Activated T-helper 17 cell treated with anti-CD3 and anti-CD28 coated beads, Interleukin-2, amount 50 U/mL, for 72 hours (primary cell): ENCODE data around the gene SWAP70. TPM values are rescaled to one million over a fixed set of nuclear protein-coding genes. Genes with fewer than 3 reads are reported as not detected.

Source experiments
- ATAC-seq: fragments of 150-1000 bp; cut with Tn5 transposase; replicated peaks from 2 replicates; pipeline ENCODE4 v1.10.0; 2021; ENCODE audit warnings: mild to moderate bottlenecking, moderate library complexity
- H3K27ac Mint-ChIP-seq: one replicate; pipeline ENCODE4 v1.8.0; 2022; ENCODE audit warnings: mixed read lengths
- H3K27me3 Mint-ChIP-seq: one replicate; pipeline ENCODE4 v1.8.0; 2022; ENCODE audit warnings: mixed read lengths
- H3K36me3 Mint-ChIP-seq: one replicate; pipeline ENCODE4 v1.8.0; 2022; ENCODE audit warnings: low read depth, mild to moderate bottlenecking, mixed read lengths
- H3K4me1 Mint-ChIP-seq: one replicate; pipeline ENCODE4 v1.8.0; 2022; ENCODE audit warnings: mixed read lengths
- H3K4me3 Mint-ChIP-seq: one replicate; pipeline ENCODE4 v1.8.0; 2022; ENCODE audit warnings: mild to moderate bottlenecking, mixed read lengths
- H3K9me3 Mint-ChIP-seq: one replicate; pipeline ENCODE4 v1.8.0; 2022; ENCODE audit warnings: mixed read lengths
- total RNA-seq, 2 donors: library from RNA; stranded (reverse); gene quantifications; one replicate each; pipeline ENCODE4 v1.2.3, GENCODE V29; 2022

Gene SWAP70
- total RNA-seq, 2 donors from 2014 or later, result 5.4 to 8.2 TPM

GRCh38 chr11:9665749-9666148 lies 1.9 kb downstream of the SWAP70 start:
- Mint-ChIP-seq H3K4me3 (peak overlapping the region; percentile 90), H3K27me3 (peaks cover 15% of the 10 kb centered on the region), H3K4me1 (no peaks in the 10 kb centered on the region), H3K36me3 (no peaks in the 10 kb centered on the region), H3K27ac (no peak overlapping the region), H3K9me3 (peaks cover 5% of the 10 kb centered on the region)
- no peak for ATAC-seq

GRCh38 chr11:9669954-9670353 lies 6.1 kb downstream of the SWAP70 start:
- H3K27ac Mint-ChIP-seq, result no peak overlapping the region
- peaks cover 5% of the 10 kb centered on the region for H3K9me3 Mint-ChIP-seq
- peaks cover 5% of the 10 kb centered on the region for H3K27me3 Mint-ChIP-seq
- ATAC-seq, result no peak
- no peaks in the 10 kb centered on the region for H3K4me1 Mint-ChIP-seq
- H3K4me3 Mint-ChIP-seq, result no peak overlapping the region
- H3K36me3 Mint-ChIP-seq, result no peaks in the 10 kb centered on the region

GRCh38 chr11:9672288-9672916 lies 8.5 kb downstream of the SWAP70 start:
- Mint-ChIP-seq H3K27ac (no peak overlapping the region), H3K36me3 (no peaks in the 10 kb centered on the region), H3K4me1 (no peaks in the 10 kb centered on the region), H3K27me3 (no peaks in the 10 kb centered on the region), H3K9me3 (no peaks in the 10 kb centered on the region), H3K4me3 (no peak overlapping the region)
- peak; percentile 35 for ATAC-seq

- H3K36me3 Mint-ChIP-seq, result no peaks in the 10 kb centered on the region
- no peaks in the 10 kb centered on the region for H3K4me1 Mint-ChIP-seq
- ATAC-seq, result no peak
- no peaks in the 10 kb centered on the region for H3K9me3 Mint-ChIP-seq
- no peak overlapping the region for H3K27ac Mint-ChIP-seq
- no peaks in the 10 kb centered on the region for H3K27me3 Mint-ChIP-seq
- no peak overlapping the region for H3K4me3 Mint-ChIP-seq
Measured at GRCh38 chr11:9672918-9673317, 9.0 kb downstream of the SWAP70 start.

- ATAC-seq, result no peak
- H3K36me3 Mint-ChIP-seq, result no peaks in the 10 kb centered on the region
- H3K27me3 Mint-ChIP-seq, result no peaks in the 10 kb centered on the region
- no peaks in the 10 kb centered on the region for H3K9me3 Mint-ChIP-seq
- H3K4me3 Mint-ChIP-seq, result no peak overlapping the region
- H3K27ac Mint-ChIP-seq, result no peak overlapping the region
- H3K4me1 Mint-ChIP-seq, result no peaks in the 10 kb centered on the region
Measured at GRCh38 chr11:9675691-9676090, 11.8 kb downstream of the SWAP70 start.

- H3K4me3 Mint-ChIP-seq, result no peak overlapping the region
- H3K27ac Mint-ChIP-seq, result no peak overlapping the region
Measured at GRCh38 chr11:9677951-9678350, 14.1 kb downstream of the SWAP70 start.

GRCh38 chr11:9678576-9678975 lies 14.7 kb downstream of the SWAP70 start:
- H3K36me3 Mint-ChIP-seq, result no peaks in the 10 kb centered on the region
- no peak for ATAC-seq
- H3K27me3 Mint-ChIP-seq, result no peaks in the 10 kb centered on the region
- no peak overlapping the region for H3K4me3 Mint-ChIP-seq
- H3K27ac Mint-ChIP-seq, result no peak overlapping the region
- H3K4me1 Mint-ChIP-seq, result no peaks in the 10 kb centered on the region
- no peaks in the 10 kb centered on the region for H3K9me3 Mint-ChIP-seq

More at GRCh38 chr11:9677951-9678350, 14.1 kb downstream of the SWAP70 start:
- no peaks in the 10 kb centered on the region for H3K9me3 Mint-ChIP-seq
- no peaks in the 10 kb centered on the region for H3K27me3 Mint-ChIP-seq
- no peaks in the 10 kb centered on the region for H3K4me1 Mint-ChIP-seq
- no peaks in the 10 kb centered on the region for H3K36me3 Mint-ChIP-seq
- no peak for ATAC-seq

GRCh38 chr11:9680028-9680427 lies 16.2 kb downstream of the SWAP70 start:
- no peaks in the 10 kb centered on the region for H3K4me1 Mint-ChIP-seq
- H3K4me3 Mint-ChIP-seq, result no peak overlapping the region
- no peak for ATAC-seq
- no peak overlapping the region for H3K27ac Mint-ChIP-seq
- H3K36me3 Mint-ChIP-seq, result no peaks in the 10 kb centered on the region
- H3K9me3 Mint-ChIP-seq, result no peaks in the 10 kb centered on the region
- no peaks in the 10 kb centered on the region for H3K27me3 Mint-ChIP-seq

GRCh38 chr11:9681583-9682372 lies 17.9 kb downstream of the SWAP70 start:
- Mint-ChIP-seq H3K9me3 (no peaks in the 10 kb centered on the region), H3K36me3 (no peaks in the 10 kb centered on the region), H3K4me3 (no peak overlapping the region), H3K4me1 (no peaks in the 10 kb centered on the region), H3K27ac (no peak overlapping the region), H3K27me3 (no peaks in the 10 kb centered on the region)
- ATAC-seq, result no peak

- no peaks in the 10 kb centered on the region for H3K27me3 Mint-ChIP-seq
- no peaks in the 10 kb centered on the region for H3K4me1 Mint-ChIP-seq
- no peak overlapping the region for H3K27ac Mint-ChIP-seq
- no peak for ATAC-seq
- H3K9me3 Mint-ChIP-seq, result no peaks in the 10 kb centered on the region
- no peaks in the 10 kb centered on the region for H3K36me3 Mint-ChIP-seq
- no peak overlapping the region for H3K4me3 Mint-ChIP-seq
Measured at GRCh38 chr11:9687711-9688477, 24.0 kb downstream of the SWAP70 start.

- H3K36me3 Mint-ChIP-seq, result no peaks in the 10 kb centered on the region
- H3K9me3 Mint-ChIP-seq, result no peaks in the 10 kb centered on the region
- peak; percentile 52 for ATAC-seq
- H3K4me1 Mint-ChIP-seq, result no peaks in the 10 kb centered on the region
- no peak overlapping the region for H3K27ac Mint-ChIP-seq
- H3K4me3 Mint-ChIP-seq, result no peak overlapping the region
- H3K27me3 Mint-ChIP-seq, result no peaks in the 10 kb centered on the region
Measured at GRCh38 chr11:9688716-9689511, 25.0 kb downstream of the SWAP70 start.

GRCh38 chr11:9689721-9690120 lies 25.8 kb downstream of the SWAP70 start:
- Mint-ChIP-seq H3K27ac (no peak overlapping the region), H3K36me3 (peaks cover 6% of the 10 kb centered on the region), H3K4me3 (no peak overlapping the region), H3K9me3 (no peaks in the 10 kb centered on the region), H3K27me3 (no peaks in the 10 kb centered on the region), H3K4me1 (no peaks in the 10 kb centered on the region)
- ATAC-seq, result no peak

- Mint-ChIP-seq H3K4me3 (no peak overlapping the region), H3K36me3 (peaks cover 6% of the 10 kb centered on the region), H3K9me3 (no peaks in the 10 kb centered on the region), H3K4me1 (no peaks in the 10 kb centered on the region), H3K27ac (no peak overlapping the region), H3K27me3 (no peaks in the 10 kb centered on the region)
- no peak for ATAC-seq
Measured at GRCh38 chr11:9691865-9692264, 28.0 kb downstream of the SWAP70 start.

- ATAC-seq, result no peak
- Mint-ChIP-seq H3K4me1 (no peaks in the 10 kb centered on the region), H3K9me3 (no peaks in the 10 kb centered on the region), H3K4me3 (no peak overlapping the region), H3K27me3 (no peaks in the 10 kb centered on the region), H3K27ac (no peak overlapping the region), H3K36me3 (peaks cover 6% of the 10 kb centered on the region)
Measured at GRCh38 chr11:9692691-9693090, 28.8 kb downstream of the SWAP70 start.
